ENCODE measurements around the gene MPHOSPH9. TPM values are rescaled to one million over a fixed set of nuclear protein-coding genes. Genes with fewer than 3 reads are reported as not detected.

Gene MPHOSPH9, protein sequence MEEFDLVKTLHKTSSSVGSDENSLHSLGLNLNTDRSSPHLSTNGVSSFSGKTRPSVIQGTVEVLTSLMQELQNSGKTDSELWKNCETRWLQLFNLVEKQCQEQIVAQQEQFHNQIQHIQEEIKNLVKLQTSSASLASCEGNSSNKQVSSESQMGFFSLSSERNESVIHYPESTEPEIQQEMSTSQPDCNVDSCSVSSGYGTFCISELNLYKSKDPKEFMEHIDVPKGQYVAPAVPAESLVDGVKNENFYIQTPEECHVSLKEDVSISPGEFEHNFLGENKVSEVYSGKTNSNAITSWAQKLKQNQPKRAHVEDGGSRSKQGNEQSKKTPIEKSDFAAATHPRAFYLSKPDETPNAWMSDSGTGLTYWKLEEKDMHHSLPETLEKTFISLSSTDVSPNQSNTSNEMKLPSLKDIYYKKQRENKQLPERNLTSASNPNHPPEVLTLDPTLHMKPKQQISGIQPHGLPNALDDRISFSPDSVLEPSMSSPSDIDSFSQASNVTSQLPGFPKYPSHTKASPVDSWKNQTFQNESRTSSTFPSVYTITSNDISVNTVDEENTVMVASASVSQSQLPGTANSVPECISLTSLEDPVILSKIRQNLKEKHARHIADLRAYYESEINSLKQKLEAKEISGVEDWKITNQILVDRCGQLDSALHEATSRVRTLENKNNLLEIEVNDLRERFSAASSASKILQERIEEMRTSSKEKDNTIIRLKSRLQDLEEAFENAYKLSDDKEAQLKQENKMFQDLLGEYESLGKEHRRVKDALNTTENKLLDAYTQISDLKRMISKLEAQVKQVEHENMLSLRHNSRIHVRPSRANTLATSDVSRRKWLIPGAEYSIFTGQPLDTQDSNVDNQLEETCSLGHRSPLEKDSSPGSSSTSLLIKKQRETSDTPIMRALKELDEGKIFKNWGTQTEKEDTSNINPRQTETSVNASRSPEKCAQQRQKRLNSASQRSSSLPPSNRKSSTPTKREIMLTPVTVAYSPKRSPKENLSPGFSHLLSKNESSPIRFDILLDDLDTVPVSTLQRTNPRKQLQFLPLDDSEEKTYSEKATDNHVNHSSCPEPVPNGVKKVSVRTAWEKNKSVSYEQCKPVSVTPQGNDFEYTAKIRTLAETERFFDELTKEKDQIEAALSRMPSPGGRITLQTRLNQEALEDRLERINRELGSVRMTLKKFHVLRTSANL
- 15.0 and 28.2 TPM in 2 replicates for total RNA-seq

DNA sequence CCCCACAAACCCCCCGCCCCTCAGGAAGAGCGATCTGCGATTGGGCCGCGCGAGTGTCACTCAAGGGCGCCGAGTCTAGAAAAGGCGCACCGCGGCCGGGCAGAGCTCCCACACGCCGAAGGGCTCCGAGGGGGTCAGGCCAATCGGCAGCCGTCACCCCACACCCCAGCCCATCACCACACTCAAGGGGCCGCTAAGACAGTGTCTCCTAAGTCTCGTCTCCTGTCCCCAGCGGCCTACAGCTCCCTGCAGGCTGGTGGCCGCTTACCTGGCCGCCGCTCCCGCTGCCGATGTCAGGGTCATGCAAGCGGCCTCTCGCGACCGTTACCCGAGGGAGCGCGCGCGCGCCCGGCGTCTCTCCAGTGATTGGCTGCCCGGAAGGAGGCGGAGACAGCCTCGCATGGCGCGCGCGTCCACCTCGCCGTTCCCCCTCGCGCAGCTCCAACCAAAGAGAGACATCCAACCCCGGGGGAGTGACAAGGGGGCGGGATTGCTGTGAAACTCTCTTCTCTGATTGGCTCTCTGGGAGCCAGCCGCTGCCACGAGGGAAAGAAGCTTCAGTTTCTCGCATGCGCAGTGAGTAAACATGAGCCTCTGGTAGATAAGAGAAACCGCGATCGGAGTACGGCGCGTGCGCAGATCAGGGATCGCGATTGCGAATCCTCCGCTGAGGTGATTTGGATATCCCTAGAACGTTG, at the start of gene MPHOSPH9, which contains the start of gene MTRFR:
MPHOSPH9 (minus strand) TSS at position 335 of the 698 bp plus-strand sequence. CDS start 2,777 bp downstream, outside the sequence.
MTRFR (plus strand) TSS at position 630 of the 698 bp plus-strand sequence. CDS start 20,239 bp downstream, outside the sequence.

DNA sequence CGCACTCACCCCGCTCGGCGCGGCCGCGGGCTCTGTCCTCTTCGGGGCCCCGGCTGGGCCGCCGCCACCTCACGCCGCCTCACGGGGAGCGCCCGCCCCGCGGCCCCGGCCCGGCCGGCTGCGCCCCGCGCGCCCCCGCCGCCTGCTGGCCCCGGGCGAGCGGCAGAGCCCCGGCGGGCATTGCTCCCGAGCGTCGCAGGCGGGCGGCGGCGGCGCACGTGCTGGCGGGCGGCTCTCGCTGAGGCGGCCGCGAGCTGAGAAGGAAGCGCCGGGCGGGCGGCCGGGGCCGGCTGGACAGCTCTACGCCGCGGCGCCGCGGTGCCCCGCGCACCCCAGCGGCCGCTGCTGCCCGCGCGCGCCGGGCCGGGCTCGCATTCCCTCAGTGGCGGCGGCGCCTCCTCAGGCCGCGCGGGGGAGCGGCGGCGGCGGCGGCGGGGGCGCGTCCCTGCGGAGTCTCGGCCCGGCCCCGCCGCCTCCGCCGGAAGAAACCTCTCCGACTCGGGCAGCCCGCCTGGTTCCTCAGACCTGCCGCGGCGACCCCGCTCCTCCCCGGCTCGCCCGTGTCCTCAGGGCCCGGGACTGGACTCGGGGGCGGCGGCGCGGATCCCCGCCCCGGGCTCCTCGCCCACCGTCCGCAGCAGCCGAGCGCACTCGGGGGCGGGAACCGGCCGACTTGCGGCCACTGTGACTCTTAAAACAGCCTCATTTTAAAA, 82.0 kb downstream of the MPHOSPH9 start, which contains the start of gene PITPNM2:
PITPNM2 (minus strand) TSS at position 347 of the 713 bp plus-strand sequence. CDS start 116,500 bp downstream, outside the sequence.

Other genes starting within 250 kb of the MPHOSPH9 start
- 2.9 and 4.1 TPM in 2 replicates for gene PITPNM2, start 82.1 kb downstream of the MPHOSPH9 start, total RNA-seq
- 12.0 and 17.7 TPM in 2 replicates for gene MTRFR, start 295 bp upstream of the MPHOSPH9 start, total RNA-seq
- gene CDK2AP1, start 38.7 kb upstream of the MPHOSPH9 start, total RNA-seq: 135 and 193 TPM in 2 replicates
- gene SBNO1, start 131.7 kb upstream of the MPHOSPH9 start, total RNA-seq: 16.2 and 17.0 TPM in 2 replicates
- gene KMT5A, start 151.0 kb upstream of the MPHOSPH9 start, total RNA-seq: 42.1 and 54.0 TPM in 2 replicates
- gene RILPL2, start 203.5 kb upstream of the MPHOSPH9 start, total RNA-seq: 2.2 and 3.9 TPM in 2 replicates
- 9.6 and 14.2 TPM in 2 replicates for gene SNRNP35, start 225.0 kb upstream of the MPHOSPH9 start, total RNA-seq